Activated CD4-positive, alpha-beta T cell treated with anti-CD3 and anti-CD28 coated beads, Interleukin-2, amount 10 ng/mL, durations not matched to agents 7 days and 5 days (primary cell): ENCODE data around the gene TRAPPC12. TPM values are rescaled to one million over a fixed set of nuclear protein-coding genes. Genes with fewer than 3 reads are reported as not detected.
"Not testable (repeated sequence)": the region's sequence is repeated elsewhere in the genome, so short reads cannot be mapped to it uniquely, and the experiment has no call there.

ENCODE experiments used
- CTCF ChIA-PET: fragments of 350-600 bp; sonication (Branson Sonifier 250); formaldehyde crosslinking; loops from one replicate; lab custom pipeline; 2021; ENCODE audit warnings: antibody characterized with exemption; lab: Charles Lee
- POLR2A ChIA-PET: fragments of 350-600 bp; sonication (Branson Sonifier 250); formaldehyde crosslinking; loops from one replicate; lab custom pipeline; 2021; ENCODE audit warnings: antibody characterized with exemption; lab: Charles Lee
- DNase-seq: peaks from one replicate; pipeline ENCODE4 v3.0.0-alpha.2; 2020
- H3K27ac Mint-ChIP-seq: one replicate; pipeline ENCODE4 v1.8.0; 2021; ENCODE audit warnings: mild to moderate bottlenecking, moderate library complexity, mixed read lengths
- H3K27me3 Mint-ChIP-seq: one replicate; pipeline ENCODE4 v1.8.0; 2021; ENCODE audit warnings: mixed read lengths
- H3K36me3 Mint-ChIP-seq: one replicate; pipeline ENCODE4 v1.8.0; 2021; ENCODE audit warnings: low read depth, mixed read lengths
- H3K4me1 Mint-ChIP-seq: one replicate; pipeline ENCODE4 v1.8.0; 2021; ENCODE audit warnings: mixed read lengths
- H3K4me3 Mint-ChIP-seq: one replicate; pipeline ENCODE4 v1.8.0; 2021; ENCODE audit warnings: mild to moderate bottlenecking, moderate library complexity, mixed read lengths
- H3K9me3 Mint-ChIP-seq: one replicate; pipeline ENCODE4 v1.8.0; 2021; ENCODE audit warnings: mixed read lengths
- total RNA-seq, 2 experiments: library from RNA; stranded (reverse); gene quantifications; one replicate each; pipeline ENCODE4 v1.2.3, GENCODE V29; 2021

The TRAPPC12 gene
- total RNA-seq, 2 experiments from 2014 or later, result 84.0 to 88.0 TPM

DNA sequence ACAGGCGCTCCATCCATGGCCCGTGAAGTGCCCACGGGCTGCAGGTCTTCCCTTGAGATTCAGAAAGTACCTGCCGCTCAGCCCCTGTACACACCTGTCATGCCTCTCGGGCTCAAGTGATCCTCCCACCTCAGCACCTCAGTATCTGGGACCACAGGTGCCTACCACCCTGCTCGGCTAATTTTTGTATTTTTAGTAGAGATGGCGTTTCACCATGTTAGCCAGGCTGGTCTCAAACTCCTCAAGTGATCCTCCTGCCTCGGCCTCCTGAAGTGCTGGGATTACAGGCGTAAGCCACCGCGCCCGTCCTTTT, 112.9 kb downstream of the TRAPPC12 start:
- H3K4me3 Mint-ChIP-seq, H3K36me3 Mint-ChIP-seq, CTCF ChIA-PET, H3K4me1 Mint-ChIP-seq, DNase-seq, H3K27me3 Mint-ChIP-seq, POLR2A ChIA-PET, H3K9me3 Mint-ChIP-seq, H3K27ac Mint-ChIP-seq: not testable (repeated sequence)

DNA sequence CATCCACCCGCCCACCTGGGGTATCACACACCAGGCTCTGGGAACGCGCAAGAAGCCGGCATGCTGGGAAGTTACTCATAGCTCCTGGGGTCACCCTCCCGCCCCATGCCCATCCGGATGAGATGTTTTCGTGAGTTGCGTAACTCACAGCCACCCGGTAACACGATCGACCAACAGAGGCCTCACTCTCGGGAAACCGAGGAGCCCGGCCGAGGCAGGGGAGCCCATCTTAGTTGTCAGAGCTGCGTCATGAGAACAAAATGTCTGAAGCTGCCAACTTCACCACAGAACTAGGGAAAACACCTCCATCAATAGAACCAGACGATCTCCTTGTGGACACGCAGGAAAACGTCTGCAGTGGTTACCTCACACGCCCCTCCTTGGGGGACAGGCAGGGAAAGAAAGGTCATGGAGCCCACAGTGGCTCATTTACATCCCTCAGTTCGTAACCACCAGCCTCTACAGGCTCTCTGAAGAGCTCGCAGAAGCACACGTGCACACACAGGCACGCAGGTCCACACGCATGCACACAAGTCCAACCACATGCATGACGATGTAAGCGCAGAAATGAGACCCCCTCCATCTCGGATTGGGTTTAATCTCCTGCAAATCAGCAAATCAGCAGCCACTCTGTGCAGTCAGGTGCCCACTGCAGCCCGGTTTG, 113.6 kb downstream of the TRAPPC12 start:
- Mint-ChIP-seq H3K4me1 (peaks cover 2% of the 10 kb centered on the region), H3K27ac (no peak overlapping the region), H3K36me3 (peaks cover 2% of the 10 kb centered on the region), H3K9me3 (no peaks in the 10 kb centered on the region), H3K4me3 (no peak overlapping the region), H3K27me3 (no peaks in the 10 kb centered on the region)
- POLR2A ChIA-PET, result no interaction called here
- CTCF ChIA-PET, result no interaction called here
- no peak for DNase-seq

DNA sequence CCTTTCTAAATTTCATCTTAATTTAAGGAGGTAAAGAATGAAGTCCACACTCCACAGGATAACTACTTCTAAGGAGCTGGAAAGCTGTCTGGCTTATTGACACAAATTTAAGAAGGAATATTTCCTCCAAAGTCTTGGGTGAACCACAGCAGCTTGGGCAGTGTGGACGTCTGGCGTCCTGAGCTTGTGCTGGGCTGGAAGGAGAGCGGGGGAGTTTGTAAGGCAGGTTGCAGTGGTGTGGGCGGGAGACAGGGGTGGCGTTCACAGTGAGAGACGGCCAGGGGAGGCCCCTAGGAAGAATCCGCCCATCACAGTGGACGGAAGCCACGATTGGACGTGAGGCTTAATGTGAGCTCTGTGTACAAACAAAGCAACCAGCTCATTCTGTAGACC, 114.1 kb downstream of the TRAPPC12 start:
- ChIA-PET POLR2A (no interaction called here), CTCF (no interaction called here)
- no peak for DNase-seq
- H3K9me3 Mint-ChIP-seq, result no peaks in the 10 kb centered on the region
- H3K36me3 Mint-ChIP-seq, result peaks cover 3% of the 10 kb centered on the region
- no peak overlapping the region for H3K27ac Mint-ChIP-seq
- H3K27me3 Mint-ChIP-seq, result no peaks in the 10 kb centered on the region
- H3K4me3 Mint-ChIP-seq, result no peak overlapping the region
- peaks cover 2% of the 10 kb centered on the region for H3K4me1 Mint-ChIP-seq

DNA sequence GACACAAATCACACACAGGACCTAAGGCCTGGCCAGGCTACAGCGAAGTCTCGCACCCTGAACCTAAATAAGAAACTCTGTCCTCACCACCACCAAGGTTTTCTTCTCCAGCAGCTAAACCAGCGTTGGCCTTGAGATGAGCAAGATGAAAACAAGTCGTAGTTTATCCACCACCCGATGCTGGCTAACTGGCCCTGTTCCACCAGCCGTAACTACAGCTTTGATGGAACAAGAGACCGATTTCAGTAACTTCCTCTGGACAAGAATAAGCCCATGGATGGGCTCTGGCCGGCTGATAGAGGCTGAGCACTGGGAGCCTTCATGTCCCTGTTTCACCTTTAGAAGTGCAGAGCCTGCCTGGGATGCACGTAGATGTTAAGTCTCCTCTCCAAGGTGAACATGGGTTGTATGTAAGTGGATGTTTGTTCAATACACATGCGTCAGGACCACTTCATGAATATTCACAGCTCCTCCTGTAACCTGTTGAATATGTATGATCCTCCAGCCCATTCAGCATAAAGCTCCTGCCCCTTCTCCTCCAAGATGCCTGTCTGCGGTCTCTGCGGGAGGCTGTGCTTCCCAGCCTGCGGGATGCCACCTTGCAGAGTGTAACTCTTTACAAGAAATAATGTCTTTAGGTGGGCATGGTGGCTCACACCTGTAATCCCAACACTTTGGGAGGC, 115.6 kb downstream of the TRAPPC12 start:
- no peak overlapping the region for H3K4me3 Mint-ChIP-seq
- no peaks in the 10 kb centered on the region for H3K27me3 Mint-ChIP-seq
- ChIA-PET POLR2A (no interaction called here), CTCF (no interaction called here)
- peaks cover 2% of the 10 kb centered on the region for H3K4me1 Mint-ChIP-seq
- H3K9me3 Mint-ChIP-seq, result no peaks in the 10 kb centered on the region
- H3K27ac Mint-ChIP-seq, result no peak overlapping the region
- DNase-seq, result no peak
- H3K36me3 Mint-ChIP-seq, result peaks cover 15% of the 10 kb centered on the region

DNA sequence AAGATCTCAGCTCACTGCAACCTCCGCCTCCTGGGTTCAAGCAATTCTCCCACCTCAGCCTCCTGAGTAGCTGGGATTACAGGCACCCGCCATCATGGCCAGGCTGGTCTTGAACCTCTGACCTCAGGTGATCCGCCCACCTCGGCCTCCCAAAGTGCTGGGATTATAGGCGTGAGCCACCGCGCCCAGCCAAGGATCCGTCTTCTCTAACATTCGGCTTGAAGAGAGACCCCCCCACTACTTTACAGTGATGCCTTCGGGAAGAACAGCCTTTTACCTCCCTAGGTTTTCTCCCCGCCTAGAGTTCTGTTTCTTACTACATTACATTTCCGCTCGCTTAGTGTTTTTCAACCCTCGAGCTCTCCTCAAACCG, 117.2 kb downstream of the TRAPPC12 start:
- POLR2A ChIA-PET, H3K4me3 Mint-ChIP-seq, H3K27me3 Mint-ChIP-seq, H3K4me1 Mint-ChIP-seq, DNase-seq, CTCF ChIA-PET, H3K9me3 Mint-ChIP-seq, H3K27ac Mint-ChIP-seq: not testable (repeated sequence)
- peaks cover 15% of the 10 kb centered on the region for H3K36me3 Mint-ChIP-seq

DNA sequence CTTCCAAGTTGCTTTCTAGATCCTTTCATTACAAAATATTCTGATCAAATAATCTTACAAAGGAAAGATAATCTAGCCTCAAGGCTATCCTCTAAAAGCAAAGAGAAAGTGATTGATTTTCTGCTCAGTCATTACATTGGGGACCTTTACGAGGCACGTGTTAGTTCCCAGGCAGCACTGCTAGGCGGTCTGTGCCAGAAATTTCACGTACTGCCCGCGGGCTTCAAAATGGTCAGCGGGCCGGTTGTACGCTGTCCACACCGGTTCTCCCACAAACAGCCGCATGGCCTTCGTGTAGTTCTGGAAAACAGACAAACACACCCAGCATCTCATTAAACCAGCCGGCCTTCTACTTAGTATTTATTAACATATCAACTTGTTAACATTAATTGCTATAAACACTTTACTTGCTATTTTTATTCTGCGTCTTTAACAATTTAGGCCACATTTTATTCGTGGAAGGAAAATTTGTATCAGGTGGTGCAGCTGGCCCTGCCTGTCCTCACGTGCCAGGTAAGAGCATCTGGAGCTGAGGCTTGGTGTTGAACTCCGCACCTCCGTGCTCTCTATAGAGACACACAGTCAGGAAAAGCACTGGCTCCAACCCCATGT, 119.4 kb downstream of the TRAPPC12 start:
- ChIA-PET POLR2A (no interaction called here), CTCF (no interaction called here)
- Mint-ChIP-seq H3K4me3 (no peak overlapping the region), H3K4me1 (no peaks in the 10 kb centered on the region), H3K27ac (no peak overlapping the region), H3K9me3 (peaks cover 4% of the 10 kb centered on the region), H3K36me3 (peaks cover 31% of the 10 kb centered on the region), H3K27me3 (no peaks in the 10 kb centered on the region)
- no peak for DNase-seq

DNA sequence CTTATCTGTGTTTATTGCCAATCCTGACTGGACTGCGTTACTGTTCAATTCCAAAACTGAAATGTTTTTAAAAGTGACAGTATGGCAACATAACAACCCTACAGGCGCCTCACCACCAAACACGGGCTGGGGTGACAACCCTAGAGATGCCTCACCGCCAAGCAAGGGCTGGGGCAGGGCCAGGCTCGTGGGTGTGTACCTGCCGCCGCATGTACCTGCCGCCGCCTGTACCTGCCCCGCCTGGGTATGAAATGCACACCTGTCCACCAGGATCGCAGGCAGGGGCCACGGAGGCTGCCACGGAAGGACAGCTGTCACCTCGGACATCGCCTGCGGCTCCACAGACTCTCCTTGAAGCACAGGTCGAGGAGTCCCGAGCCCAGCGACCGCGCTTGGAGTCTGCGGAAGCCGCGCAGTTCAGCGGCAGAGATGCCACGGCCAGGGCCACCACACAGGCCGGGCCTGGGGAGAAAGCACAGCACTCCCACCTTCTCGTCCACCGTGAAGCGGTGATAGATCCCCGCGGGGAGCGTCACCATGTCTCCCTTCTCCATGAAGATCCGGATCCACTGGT, 120.9 kb downstream of the TRAPPC12 start:
- peaks cover 39% of the 10 kb centered on the region for H3K36me3 Mint-ChIP-seq
- peaks cover 4% of the 10 kb centered on the region for H3K9me3 Mint-ChIP-seq
- H3K27me3 Mint-ChIP-seq, result no peaks in the 10 kb centered on the region
- ChIA-PET POLR2A (no interaction called here), CTCF (no interaction called here)
- H3K27ac Mint-ChIP-seq, result no peak overlapping the region
- H3K4me1 Mint-ChIP-seq, result no peaks in the 10 kb centered on the region
- DNase-seq, result no peak
- no peak overlapping the region for H3K4me3 Mint-ChIP-seq

DNA sequence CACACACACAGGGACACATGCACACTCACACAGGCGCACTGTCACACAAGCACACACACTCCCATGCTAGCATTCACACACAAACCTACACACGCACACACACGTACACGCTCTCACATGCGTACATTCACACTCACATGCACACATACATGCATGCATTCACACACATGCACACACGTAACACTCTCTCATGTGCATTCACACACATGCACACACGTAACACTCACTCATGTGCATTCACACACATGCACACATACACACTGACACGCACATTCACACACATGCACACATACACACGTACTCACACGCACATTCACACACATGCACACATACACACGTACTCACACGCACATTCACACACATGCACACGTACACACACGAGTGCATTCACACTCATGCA, 123.6 kb downstream of the TRAPPC12 start:
- Mint-ChIP-seq H3K27ac (no peak overlapping the region), H3K4me3 (no peak overlapping the region), H3K9me3 (peaks cover 4% of the 10 kb centered on the region), H3K4me1 (peaks cover 2% of the 10 kb centered on the region), H3K36me3 (peaks cover 58% of the 10 kb centered on the region), H3K27me3 (no peaks in the 10 kb centered on the region)
- no peak for DNase-seq
- POLR2A ChIA-PET, result no interaction called here
- CTCF ChIA-PET, result no interaction called here

DNA sequence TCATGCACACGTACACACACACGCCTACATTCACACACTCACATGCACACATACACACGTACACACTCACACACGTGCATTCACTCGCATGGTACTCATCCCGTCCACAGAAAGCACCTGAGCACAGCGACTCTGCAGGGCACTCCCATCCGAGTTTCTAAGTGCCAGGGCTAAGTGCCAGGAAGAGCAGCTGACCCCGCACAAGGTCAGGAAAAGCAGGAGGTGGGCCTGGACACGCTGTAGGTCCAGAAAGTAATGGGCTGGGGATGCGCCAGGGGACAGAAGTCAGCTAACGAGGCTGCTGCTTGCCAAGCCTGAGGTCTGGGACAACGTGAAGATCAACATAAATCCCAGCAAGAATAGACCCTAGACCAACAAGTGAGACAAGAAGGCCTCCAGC, 124.0 kb downstream of the TRAPPC12 start:
- no peak overlapping the region for H3K27ac Mint-ChIP-seq
- DNase-seq, result no peak
- peaks cover 2% of the 10 kb centered on the region for H3K4me1 Mint-ChIP-seq
- ChIA-PET POLR2A (no interaction called here), CTCF (interaction anchor here (0.9 kb wide), 1 partner anchor 13 kb away, joined by 3 read pairs; no protein-coding TSS in a partner anchor)
- no peaks in the 10 kb centered on the region for H3K27me3 Mint-ChIP-seq
- peaks cover 60% of the 10 kb centered on the region for H3K36me3 Mint-ChIP-seq
- peaks cover 4% of the 10 kb centered on the region for H3K9me3 Mint-ChIP-seq
- H3K4me3 Mint-ChIP-seq, result no peak overlapping the region

DNA sequence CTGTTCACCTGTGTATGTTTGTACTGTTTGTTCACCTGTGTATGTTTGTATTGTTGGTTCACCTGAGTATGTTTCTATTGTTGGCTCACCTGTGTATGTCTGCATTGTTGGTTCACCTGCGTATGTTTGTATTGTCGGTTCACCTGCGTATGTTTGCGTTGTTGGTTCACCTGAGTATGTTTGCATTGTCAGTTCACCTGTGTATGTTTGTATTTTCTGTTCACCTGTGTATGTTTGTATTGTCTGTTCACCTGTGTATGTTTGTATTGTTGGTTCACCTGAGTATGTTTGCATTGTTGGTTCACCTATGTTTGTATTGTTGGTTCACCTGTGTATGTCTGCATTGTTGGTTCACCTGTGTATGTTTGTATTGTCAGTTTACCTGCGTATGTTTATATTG, 125.2 kb downstream of the TRAPPC12 start:
- peaks cover 4% of the 10 kb centered on the region for H3K9me3 Mint-ChIP-seq
- peaks cover 4% of the 10 kb centered on the region for H3K4me1 Mint-ChIP-seq
- no peak for DNase-seq
- H3K27me3 Mint-ChIP-seq, result no peaks in the 10 kb centered on the region
- ChIA-PET CTCF (interaction anchor here (0.9 kb wide), 1 partner anchor 12 kb away, joined by 3 read pairs; no protein-coding TSS in a partner anchor), POLR2A (interaction anchor here (0.6 kb wide), 1 partner anchor 160 kb away, joined by 3 read pairs; no protein-coding TSS in a partner anchor)
- no peak overlapping the region for H3K4me3 Mint-ChIP-seq
- H3K36me3 Mint-ChIP-seq, result peaks cover 56% of the 10 kb centered on the region
- no peak overlapping the region for H3K27ac Mint-ChIP-seq

DNA sequence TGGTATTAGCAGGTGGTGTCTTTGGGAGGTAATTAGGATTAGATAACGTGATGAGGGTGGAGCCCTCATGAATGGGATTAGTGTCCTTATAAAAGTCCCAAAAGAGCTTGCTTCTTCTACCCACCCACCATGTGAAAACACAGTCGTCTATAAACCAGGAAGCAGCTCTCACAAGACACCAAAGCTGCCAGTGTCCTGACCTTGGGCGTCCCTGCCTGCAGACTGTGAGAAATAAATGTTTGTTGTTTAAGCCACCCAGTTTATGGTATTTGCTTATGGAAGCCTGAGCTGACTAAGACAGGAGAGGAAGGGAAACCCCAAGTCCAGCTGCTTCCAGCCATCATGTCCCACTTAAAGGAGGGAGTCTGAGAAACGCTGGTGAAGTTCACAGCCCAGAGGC, 126.3 kb downstream of the TRAPPC12 start:
- ChIA-PET CTCF (interaction anchor here (0.7 kb wide), 1 partner anchor 15 kb away, joined by 3 read pairs; no protein-coding TSS in a partner anchor), POLR2A (no interaction called here)
- H3K27me3 Mint-ChIP-seq, result no peaks in the 10 kb centered on the region
- H3K4me3 Mint-ChIP-seq, result no peak overlapping the region
- H3K36me3 Mint-ChIP-seq, result peaks cover 61% of the 10 kb centered on the region
- H3K9me3 Mint-ChIP-seq, result peaks cover 4% of the 10 kb centered on the region
- H3K27ac Mint-ChIP-seq, result peak overlapping the region; percentile 25
- no peak for DNase-seq
- H3K4me1 Mint-ChIP-seq, result peaks cover 4% of the 10 kb centered on the region

DNA sequence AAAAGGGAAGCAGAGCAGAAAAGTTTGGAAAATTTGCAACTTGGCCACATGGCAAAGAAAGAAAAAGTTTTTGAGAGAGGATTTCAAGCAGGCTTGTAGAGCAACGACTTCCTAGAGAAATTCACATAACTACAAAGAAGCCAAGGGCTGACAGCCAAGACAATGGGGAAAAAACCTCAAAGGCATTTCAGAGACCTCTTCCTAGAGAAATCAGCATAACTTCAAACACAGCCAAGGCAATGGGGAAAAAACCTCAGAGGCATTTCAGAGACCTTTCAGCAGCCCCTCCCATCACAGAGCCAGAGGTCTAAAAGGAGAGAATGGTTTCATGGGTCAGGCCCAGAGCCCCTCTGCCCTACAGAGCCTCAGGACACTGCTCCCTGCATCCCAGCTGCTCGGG, 132.6 kb downstream of the TRAPPC12 start:
- CTCF ChIA-PET, result no interaction called here
- H3K9me3 Mint-ChIP-seq, result peaks cover 29% of the 10 kb centered on the region
- H3K4me3 Mint-ChIP-seq, result no peak overlapping the region
- H3K36me3 Mint-ChIP-seq, result peaks cover 79% of the 10 kb centered on the region
- DNase-seq, result no peak
- no peaks in the 10 kb centered on the region for H3K27me3 Mint-ChIP-seq
- H3K4me1 Mint-ChIP-seq, result peaks cover 23% of the 10 kb centered on the region
- POLR2A ChIA-PET, result no interaction called here
- no peak overlapping the region for H3K27ac Mint-ChIP-seq
